DLD1 (cell line): ENCODE data around the gene LTO1.
"Not testable (repeated sequence)": the region's sequence is repeated elsewhere in the genome, so short reads cannot be mapped to it uniquely, and the experiment has no call there.

ENCODE experiments used
- in situ Hi-C: cut with HindIII; loops from 2 replicates; pipeline ENCODE4 v1.10.0; 2017; ENCODE audit warnings: low sequenced_read_pairs

LTO1 gene

DNA sequence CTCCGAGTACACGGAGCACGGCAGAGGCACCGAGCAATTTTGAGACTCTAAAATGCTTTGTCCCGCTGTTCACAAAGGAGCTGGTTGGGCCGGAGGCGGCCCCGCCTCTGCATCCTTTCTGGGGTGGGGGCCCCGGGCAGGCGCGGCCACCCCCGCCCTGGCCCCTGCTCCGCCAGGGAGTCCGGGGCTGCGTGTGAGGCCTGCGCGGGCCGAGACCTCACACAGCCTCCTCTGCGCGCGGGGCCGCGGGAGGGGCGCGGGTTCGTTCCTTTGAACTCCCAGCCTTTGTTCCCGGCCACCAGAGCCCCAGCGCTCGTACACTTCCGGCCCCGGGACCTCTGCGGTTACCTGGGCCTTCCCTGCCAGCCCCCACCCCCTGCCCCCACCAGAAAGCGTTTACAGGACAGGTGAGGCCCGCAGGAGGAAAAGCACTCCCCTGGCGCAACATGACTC, 27.1 kb upstream of the LTO1 start:
- in situ Hi-C loops: no loop called here

DNA sequence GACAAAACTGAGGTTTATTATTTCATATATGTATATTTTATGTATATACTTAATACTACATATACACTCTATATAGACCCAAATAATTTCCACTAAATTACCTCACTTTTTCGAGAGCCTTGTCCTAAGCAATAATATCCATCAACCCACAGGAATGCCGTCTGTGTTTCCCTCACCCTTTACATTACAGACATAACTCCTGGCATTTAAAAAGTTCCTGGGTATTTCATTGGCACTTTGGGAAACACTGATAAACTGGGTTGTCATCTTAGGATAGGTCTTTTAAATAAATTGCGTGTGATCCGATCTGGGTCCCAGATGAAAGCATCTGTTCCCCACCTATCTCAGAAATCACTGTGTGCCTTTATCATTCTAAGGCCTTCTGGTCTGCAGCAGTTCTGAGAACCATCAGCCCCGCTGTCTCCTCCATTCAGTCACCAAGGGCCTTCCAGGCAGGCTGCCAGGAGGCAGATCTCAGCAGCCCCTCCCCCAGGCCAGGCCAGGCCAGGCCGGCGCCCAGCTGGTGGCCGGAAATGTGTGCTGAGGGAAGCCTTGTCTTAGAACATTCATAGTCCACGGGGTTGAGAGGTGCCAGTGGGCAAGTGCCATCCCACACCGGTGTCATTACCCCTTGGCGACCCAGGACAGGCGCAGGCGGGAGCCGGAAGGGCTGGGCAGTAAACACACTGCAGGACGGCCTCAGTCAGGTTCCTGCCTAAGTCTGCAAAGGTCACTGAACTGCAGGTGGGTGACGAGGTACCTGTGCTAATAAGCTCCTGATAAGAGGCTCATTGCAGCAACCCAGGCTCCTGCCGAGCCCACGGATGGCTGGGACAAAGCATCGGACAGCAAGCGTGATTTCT, 25.4 kb upstream of the LTO1 start:
- in situ Hi-C loops: no loop called here

DNA sequence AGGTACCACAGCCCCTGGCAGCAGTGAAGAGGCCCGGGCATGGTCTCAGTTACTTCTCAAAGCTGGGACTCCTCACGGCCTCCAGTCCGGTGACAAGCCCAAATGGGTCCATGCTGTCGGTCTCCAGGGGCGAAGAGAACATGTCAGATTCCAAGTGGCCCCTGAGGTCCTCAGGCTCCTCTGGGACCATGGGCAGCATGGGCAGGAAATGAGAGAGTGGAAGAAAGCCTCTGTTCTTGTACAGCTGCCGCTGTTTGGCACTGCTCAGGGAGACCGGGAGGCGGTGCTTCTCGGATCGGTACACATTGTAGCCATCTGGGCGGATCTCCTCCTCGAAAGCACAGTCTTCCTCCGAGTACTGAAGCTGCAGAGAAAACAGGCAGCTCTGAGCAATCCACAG, 24.1 kb upstream of the LTO1 start:
- in situ Hi-C loops: no loop called here

GRCh38 chr11:69698362-69698761, 23.2 kb upstream of the LTO1 start:
- in situ Hi-C loops: no loop called here

DNA sequence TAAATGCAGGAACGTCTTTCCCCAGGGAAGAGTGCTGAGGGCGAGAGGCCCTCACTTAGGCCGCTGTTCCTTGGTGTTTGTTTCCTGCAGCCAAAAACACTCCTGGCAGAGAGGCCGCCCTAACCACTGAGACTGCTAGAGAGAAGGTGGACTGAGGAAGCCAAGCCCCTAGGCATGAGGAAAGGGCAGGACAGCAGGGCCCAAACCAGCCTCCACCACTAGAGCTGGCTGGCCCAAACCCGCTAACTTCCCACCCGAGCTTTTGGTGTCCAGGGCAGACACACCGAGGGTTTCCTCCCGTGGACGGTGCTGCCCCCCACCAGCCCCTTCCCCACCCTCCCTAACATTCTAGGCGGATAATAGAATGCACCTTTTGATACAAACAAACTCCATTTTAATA, 22.7 kb upstream of the LTO1 start:
- in situ Hi-C loops: no loop called here

DNA sequence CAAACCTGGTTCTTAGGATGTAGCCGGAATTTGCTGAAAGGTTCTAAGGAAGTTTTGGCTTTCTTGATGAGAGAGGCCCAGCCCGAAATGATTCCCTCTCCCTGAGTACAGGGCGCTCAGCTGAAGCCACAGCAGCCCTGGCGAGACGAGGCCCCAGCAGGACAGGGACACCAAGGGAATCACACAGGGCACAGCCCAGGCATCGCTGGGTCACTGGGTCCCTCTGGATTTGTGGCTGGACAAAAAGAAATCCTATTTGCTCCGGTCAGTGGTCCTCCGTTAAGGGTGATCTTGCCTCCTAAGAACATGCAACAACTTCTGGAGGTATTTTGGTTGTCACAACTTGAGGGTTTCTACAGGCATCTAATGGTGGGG, 22.3 kb upstream of the LTO1 start:
- in situ Hi-C loops: no loop called here

- in situ Hi-C loops: no loop called here
These were observed 21.8 kb upstream of the LTO1 start for GRCh38 chr11:69696749-69697468.

- in situ Hi-C loops: not testable (repeated sequence)
These were observed 20.8 kb upstream of the LTO1 start for GRCh38 chr11:69695995-69696394.

DNA sequence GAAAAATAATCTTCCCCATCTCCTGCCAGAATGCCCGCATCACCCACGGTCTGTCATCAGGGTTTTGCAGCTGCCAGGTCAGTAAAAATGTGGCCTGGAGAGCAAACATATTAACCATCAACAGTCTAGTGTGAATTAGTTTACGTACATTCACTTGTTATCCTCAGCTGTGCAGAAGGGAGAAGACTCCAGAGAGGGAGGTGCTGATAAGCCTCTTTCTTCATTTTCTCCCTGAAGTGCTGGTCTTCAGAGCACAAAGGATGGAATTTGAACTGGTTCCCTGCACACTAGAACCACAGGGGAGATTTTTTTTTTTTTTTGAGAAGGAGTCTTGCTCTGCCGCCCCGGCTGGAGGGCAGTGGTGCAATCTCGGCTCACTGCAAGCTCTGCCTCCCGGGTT, 20.4 kb upstream of the LTO1 start:
- in situ Hi-C loops: no loop called here

DNA sequence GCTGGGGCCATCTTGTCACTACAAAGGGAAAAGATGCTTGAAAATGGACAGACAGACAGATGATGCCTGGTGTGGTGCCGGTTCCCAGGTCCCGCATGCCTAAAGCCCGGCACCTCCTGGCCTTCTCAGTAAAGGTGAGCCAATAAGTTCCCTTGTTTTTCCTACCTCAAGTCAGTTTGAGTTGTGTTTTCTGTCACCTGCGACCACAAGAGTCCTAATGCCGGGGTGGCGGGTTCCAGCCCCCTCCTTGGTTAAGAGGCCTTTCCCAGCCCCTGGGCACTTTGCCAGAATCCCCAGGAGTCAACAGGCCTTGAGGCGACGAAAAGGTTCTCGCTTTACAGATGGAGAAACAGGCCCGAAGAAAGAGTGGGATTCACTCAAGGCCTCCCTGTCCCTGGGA, 19.6 kb upstream of the LTO1 start:
- in situ Hi-C loops: no loop called here

- in situ Hi-C loops: no loop called here
These were observed 17.3 kb upstream of the LTO1 start for GRCh38 chr11:69692422-69692821.

- in situ Hi-C loops: no loop called here
These were observed 16.3 kb upstream of the LTO1 start for GRCh38 chr11:69691463-69691862.

GRCh38 chr11:69689484-69690319, 14.5 kb upstream of the LTO1 start:
- in situ Hi-C loops: no loop called here

DNA sequence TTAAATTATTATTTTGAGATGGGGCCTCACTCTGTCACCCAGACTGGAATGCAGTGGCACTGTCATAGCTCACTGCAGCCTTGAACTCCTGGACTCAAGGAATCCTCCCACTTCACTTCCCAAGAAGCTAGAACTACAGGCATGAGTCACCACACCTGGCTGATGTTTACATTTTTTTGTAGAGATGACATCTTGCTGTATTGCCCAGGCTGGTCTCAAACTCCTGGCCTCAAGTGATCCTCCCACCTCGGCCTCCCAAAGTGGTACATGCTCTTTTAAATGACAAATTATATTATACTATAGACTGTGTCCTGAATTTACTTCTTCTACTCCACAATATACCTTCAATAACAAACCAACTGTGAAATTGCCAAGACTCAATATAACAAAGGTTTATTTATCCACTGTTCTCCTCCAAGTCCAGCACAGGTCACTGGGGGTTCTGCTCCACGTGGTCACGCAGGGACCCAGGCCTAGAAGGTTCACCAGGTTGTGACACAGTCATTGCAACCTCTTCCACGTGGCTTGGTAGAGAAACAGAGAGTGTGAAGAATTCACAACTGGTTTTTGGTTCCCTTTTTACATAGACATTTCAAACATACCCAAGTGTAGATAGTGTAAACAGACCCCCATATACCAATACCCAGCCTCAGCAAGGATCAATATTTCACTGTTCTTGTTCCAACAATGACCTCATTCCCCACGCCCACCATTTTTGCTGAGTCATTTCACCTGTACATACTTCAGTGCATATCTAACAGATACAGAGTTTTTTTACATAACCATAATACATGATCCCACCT, 13.0 kb upstream of the LTO1 start:
- in situ Hi-C loops: not testable (repeated sequence)

GRCh38 chr11:69686856-69687255, 11.7 kb upstream of the LTO1 start:
- in situ Hi-C loops: no loop called here

GRCh38 chr11:69686452-69686851, 11.3 kb upstream of the LTO1 start:
- in situ Hi-C loops: no loop called here

DNA sequence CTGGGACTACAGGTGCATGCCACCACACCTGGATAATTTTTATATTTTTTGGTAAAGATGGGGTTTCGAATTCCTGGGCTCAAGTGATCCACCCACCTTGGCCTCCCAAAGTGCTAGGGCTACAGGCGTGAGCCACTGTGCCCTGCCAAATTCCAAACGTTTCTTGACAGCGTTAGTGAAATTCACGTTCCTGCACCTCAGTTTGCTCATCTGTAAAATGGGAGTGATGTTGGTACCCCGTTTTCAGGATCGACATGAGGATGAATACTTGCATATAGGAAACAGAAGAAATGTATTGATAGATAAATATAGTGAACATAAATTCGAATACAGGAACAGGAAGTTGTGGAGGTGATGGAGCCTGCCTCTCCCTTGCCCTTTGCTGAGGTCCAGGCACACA, 10.2 kb upstream of the LTO1 start:
- in situ Hi-C loops: no loop called here

DNA sequence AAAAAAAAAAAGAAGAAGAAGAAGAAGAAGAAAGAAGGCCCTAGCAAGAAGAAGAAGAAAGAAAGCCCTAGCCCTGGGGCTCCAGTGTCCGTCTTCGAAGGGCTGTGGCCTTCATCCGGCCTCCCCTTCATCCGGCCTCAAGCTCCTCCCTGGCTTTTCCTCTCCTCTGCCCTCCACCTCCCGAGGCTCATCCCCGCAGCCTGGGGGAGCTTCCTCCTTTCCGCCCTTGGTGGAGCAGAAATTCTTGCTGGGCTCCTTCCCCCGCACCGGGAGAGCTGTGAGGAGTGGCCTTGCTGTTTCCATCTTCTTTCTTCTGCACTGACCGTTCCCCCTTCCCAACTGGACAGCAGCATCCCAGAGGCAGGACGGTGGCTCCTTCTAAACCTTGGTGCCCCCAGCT, 9.5 kb upstream of the LTO1 start:
- in situ Hi-C loops: no loop called here

GRCh38 chr11:69683764-69684333, 8.7 kb upstream of the LTO1 start:
- in situ Hi-C loops: no loop called here

- in situ Hi-C loops: no loop called here
These were observed 7.7 kb upstream of the LTO1 start for GRCh38 chr11:69682681-69683326.
